HepG2 (cell line): ENCODE measurements around the gene FXYD6. TPM values are rescaled to one million over a fixed set of nuclear protein-coding genes. Genes with fewer than 3 reads are reported as not detected.
A peak's percentile ranks its signal among the peaks of the same experiment; 100 is the strongest.

Source experiments
- FOXC1 ChIP-seq: sonication (generic); formaldehyde crosslinking; IDR thresholded peaks from 2 replicates; pipeline ENCODE4 v1.8.0; 2022; ENCODE audit warnings: mild to moderate bottlenecking, missing genetic modification reagents, borderline replicate concordance
- FOXK1 ChIP-seq: sonication (generic); formaldehyde crosslinking; IDR thresholded peaks from 2 replicates; pipeline ENCODE4 v1.4.0; 2020; ENCODE audit warnings: low read depth, missing genetic modification reagents, borderline replicate concordance
- NR3C1 ChIP-seq: sonication (generic); formaldehyde crosslinking; IDR thresholded peaks from 2 replicates; pipeline ENCODE4 v1.4.0; 2020; ENCODE audit warnings: missing genetic modification reagents
- POLR2AphosphoS5 ChIP-seq: IDR thresholded peaks from 2 replicates; pipeline ENCODE4 v1.6.1; 2012; ENCODE audit warnings: low read depth, low read length
- RBFOX2 ChIP-seq: fragments of 200-400 bp; formaldehyde crosslinking; IDR thresholded peaks from 2 replicates; pipeline ENCODE4 v1.6.1; 2017; ENCODE audit warnings: low read depth, mild to moderate bottlenecking, low read length
- RBM22 ChIP-seq: fragments of 200-400 bp; formaldehyde crosslinking; optimal IDR thresholded peaks from 2 replicates; pipeline ENCODE3; 2017; ENCODE audit warnings: mild to moderate bottlenecking, low read length, moderate library complexity
- SIX4 ChIP-seq: sonication (generic); formaldehyde crosslinking; IDR thresholded peaks from 2 replicates; pipeline ENCODE4 v1.4.0; 2020; ENCODE audit warnings: missing genetic modification reagents
- ZKSCAN1 ChIP-seq: fragments of 150-350 bp; IDR thresholded peaks from 2 replicates; pipeline ENCODE4 v1.6.1; 2014; ENCODE audit warnings: low read length
- ZKSCAN8 ChIP-seq: IDR thresholded peaks from 2 replicates; pipeline ENCODE4 v1.6.1; 2016; ENCODE audit warnings: borderline replicate concordance, missing genetic modification reagents, missing compliant biosample characterization
- ZNF251 ChIP-seq: sonication (generic); formaldehyde crosslinking; IDR thresholded peaks from 2 replicates; pipeline ENCODE4 v1.9.0; 2021; ENCODE audit warnings: mild to moderate bottlenecking, missing genetic modification reagents
- ZNF263 ChIP-seq: sonication (generic); formaldehyde crosslinking; IDR thresholded peaks from 2 replicates; pipeline ENCODE4 v1.4.0; 2020; ENCODE audit warnings: missing genetic modification reagents
- polyA plus RNA-seq, 8 experiments: library from polyadenylated mRNA; depleted of rRNA in 3 of 8; stranded (reverse) in 7 of 8; unstranded in 1 of 8; fragments of >200 nt; fragmentation: Illumina TruSeq in 4 of 8; extraction: Trizol in 4 of 8; gene quantifications; 2 replicates each; pipeline versions ENCODE4 v1.2.1 to v1.2.3, GENCODE V29; 2011 to 2016; ENCODE audit warnings: low read depth in 4 of 8, missing spikeins in 1 of 8, mixed read lengths in 1 of 8; ENCODE audit not compliant: insufficient read depth in 1 of 8
- total RNA-seq, 5 experiments: library from RNA; depleted of rRNA; stranded (reverse); fragments of >200 nt; fragmentation: Illumina TruSeq; extraction: Trizol; gene quantifications; 2 replicates each; pipeline ENCODE4 v1.2.3, GENCODE V29; 2016; ENCODE audit warnings: low read depth in 1 of 5
- TF ChIP-seq, protein P1 (sequence below): sonication (generic); formaldehyde crosslinking; IDR thresholded peaks from 2 replicates; pipeline ENCODE4 v1.4.0; 2020; ENCODE audit warnings: mild to moderate bottlenecking, missing genetic modification reagents
- TF ChIP-seq, protein P2 (sequence below): sonication (generic); formaldehyde crosslinking; IDR thresholded peaks from 2 replicates; pipeline ENCODE4 v1.5.1; 2020; ENCODE audit warnings: missing genetic modification reagents, mild to moderate bottlenecking, borderline replicate concordance
- TF ChIP-seq, protein P3 (sequence below): sonication (generic); formaldehyde crosslinking; IDR thresholded peaks from 2 replicates; pipeline ENCODE4 v1.5.0; 2020; ENCODE audit warnings: missing genetic modification reagents, mild to moderate bottlenecking, borderline replicate concordance
- TF ChIP-seq, protein P4 (sequence below): sonication (generic); formaldehyde crosslinking; IDR thresholded peaks from 2 replicates; pipeline ENCODE4 v1.4.0; 2020; ENCODE audit warnings: mild to moderate bottlenecking, missing genetic modification reagents
- TF ChIP-seq, protein P5 (sequence below): sonication (generic); formaldehyde crosslinking; IDR thresholded peaks from 2 replicates; pipeline ENCODE4 v1.9.0; 2022; ENCODE audit warnings: missing genetic modification reagents, mild to moderate bottlenecking, borderline replicate concordance
- TF ChIP-seq, protein P6 (sequence below): sonication (generic); formaldehyde crosslinking; IDR thresholded peaks from 2 replicates; pipeline ENCODE4 v1.5.0; 2020; ENCODE audit warnings: mild to moderate bottlenecking, missing genetic modification reagents

The FXYD6 gene
- total and polyA plus RNA-seq, 2 of the 13 experiments (the other 11 are each of a cell fraction or from before 2014, with no cell fraction given): not detected

DNA sequence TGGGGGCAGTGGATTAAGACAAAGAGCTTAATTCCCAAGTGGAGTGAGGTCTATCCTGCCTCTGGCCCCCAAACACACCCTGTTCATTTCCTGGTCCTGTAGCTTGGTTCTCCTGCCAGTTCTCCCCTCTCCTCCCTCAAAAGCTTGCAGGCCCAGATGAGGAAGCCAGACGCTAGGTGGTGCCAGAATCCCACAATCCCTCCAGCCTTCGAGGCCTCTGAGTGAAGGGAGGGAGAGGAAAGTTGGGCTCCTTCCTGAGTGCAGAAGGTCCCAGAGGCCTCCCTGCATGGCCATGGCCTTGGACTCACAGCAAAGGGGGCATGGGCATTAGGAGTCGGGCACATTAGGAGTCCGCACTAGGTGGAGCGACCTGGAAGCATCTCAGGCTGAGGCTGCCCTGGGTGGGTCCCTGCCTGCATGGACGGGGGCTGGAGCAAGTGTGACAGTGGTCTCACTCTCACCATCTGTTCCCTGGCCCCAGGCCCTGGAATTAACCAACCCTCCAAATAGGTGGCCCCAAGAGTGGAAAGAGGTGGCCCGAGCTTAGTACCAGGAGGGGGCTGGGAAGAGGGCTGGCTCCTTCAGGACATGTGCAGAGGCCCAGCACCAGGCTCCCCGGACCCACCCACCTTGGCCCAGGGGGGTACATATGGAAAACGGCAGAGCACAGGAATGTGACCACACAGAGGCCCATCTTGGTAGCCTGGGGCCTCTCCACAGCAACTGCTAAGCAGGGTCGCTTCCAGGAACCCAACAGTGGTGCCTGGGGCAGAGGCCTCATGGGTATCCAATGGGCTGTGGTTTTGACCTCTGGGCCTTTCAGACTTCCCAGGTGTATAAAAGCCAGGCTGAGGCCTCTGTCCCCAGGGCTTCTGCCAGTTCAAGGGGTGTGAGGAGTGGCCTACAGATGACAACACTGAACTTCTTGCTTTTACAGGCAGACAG lies 57.1 kb downstream of the FXYD6 start (continued):
- no peak for TF ChIP-seq SIX4 (CRISPR knock-in tag)
- TF ChIP-seq, protein P1, sequence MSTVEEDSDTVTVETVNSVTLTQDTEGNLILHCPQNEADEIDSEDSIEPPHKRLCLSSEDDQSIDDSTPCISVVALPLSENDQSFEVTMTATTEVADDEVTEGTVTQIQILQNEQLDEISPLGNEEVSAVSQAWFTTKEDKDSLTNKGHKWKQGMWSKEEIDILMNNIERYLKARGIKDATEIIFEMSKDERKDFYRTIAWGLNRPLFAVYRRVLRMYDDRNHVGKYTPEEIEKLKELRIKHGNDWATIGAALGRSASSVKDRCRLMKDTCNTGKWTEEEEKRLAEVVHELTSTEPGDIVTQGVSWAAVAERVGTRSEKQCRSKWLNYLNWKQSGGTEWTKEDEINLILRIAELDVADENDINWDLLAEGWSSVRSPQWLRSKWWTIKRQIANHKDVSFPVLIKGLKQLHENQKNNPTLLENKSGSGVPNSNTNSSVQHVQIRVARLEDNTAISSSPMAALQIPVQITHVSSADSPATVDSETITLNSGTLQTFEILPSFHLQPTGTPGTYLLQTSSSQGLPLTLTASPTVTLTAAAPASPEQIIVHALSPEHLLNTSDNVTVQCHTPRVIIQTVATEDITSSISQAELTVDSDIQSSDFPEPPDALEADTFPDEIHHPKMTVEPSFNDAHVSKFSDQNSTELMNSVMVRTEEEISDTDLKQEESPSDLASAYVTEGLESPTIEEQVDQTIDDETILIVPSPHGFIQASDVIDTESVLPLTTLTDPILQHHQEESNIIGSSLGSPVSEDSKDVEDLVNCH (CRISPR knock-in tag): no peak
- no peak for TF ChIP-seq ZNF251
- TF ChIP-seq, protein P2, sequence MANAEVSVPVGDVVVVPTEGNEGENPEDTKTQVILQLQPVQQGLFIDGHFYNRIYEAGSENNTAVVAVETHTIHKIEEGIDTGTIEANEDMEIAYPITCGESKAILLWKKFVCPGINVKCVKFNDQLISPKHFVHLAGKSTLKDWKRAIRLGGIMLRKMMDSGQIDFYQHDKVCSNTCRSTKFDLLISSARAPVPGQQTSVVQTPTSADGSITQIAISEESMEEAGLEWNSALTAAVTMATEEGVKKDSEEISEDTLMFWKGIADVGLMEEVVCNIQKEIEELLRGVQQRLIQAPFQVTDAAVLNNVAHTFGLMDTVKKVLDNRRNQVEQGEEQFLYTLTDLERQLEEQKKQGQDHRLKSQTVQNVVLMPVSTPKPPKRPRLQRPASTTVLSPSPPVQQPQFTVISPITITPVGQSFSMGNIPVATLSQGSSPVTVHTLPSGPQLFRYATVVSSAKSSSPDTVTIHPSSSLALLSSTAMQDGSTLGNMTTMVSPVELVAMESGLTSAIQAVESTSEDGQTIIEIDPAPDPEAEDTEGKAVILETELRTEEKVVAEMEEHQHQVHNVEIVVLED (CRISPR knock-in tag): no peak
- TF ChIP-seq, protein P3, sequence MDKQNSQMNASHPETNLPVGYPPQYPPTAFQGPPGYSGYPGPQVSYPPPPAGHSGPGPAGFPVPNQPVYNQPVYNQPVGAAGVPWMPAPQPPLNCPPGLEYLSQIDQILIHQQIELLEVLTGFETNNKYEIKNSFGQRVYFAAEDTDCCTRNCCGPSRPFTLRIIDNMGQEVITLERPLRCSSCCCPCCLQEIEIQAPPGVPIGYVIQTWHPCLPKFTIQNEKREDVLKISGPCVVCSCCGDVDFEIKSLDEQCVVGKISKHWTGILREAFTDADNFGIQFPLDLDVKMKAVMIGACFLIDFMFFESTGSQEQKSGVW (CRISPR knock-in tag): no peak
- no peak for TF ChIP-seq FOXC1 (CRISPR knock-in tag)
- TF ChIP-seq ZNF263 (CRISPR knock-in tag): no peak
- TF ChIP-seq RBM22: peak; percentile 48
- TF ChIP-seq, protein P4, sequence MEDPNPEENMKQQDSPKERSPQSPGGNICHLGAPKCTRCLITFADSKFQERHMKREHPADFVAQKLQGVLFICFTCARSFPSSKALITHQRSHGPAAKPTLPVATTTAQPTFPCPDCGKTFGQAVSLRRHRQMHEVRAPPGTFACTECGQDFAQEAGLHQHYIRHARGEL (CRISPR knock-in tag): peak; percentile 90
- no peak for TF ChIP-seq POLR2AphosphoS5
- TF ChIP-seq ZKSCAN8 (CRISPR knock-in tag): no peak
- no peak for TF ChIP-seq NR3C1
- TF ChIP-seq, protein P5, sequence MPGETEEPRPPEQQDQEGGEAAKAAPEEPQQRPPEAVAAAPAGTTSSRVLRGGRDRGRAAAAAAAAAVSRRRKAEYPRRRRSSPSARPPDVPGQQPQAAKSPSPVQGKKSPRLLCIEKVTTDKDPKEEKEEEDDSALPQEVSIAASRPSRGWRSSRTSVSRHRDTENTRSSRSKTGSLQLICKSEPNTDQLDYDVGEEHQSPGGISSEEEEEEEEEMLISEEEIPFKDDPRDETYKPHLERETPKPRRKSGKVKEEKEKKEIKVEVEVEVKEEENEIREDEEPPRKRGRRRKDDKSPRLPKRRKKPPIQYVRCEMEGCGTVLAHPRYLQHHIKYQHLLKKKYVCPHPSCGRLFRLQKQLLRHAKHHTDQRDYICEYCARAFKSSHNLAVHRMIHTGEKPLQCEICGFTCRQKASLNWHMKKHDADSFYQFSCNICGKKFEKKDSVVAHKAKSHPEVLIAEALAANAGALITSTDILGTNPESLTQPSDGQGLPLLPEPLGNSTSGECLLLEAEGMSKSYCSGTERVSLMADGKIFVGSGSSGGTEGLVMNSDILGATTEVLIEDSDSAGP: peak; percentile 51; the same call in 1 of the 2 replicates
- TF ChIP-seq FOXK1 (CRISPR knock-in tag): no peak
- no peak for TF ChIP-seq ZKSCAN1
- TF ChIP-seq, protein P6, sequence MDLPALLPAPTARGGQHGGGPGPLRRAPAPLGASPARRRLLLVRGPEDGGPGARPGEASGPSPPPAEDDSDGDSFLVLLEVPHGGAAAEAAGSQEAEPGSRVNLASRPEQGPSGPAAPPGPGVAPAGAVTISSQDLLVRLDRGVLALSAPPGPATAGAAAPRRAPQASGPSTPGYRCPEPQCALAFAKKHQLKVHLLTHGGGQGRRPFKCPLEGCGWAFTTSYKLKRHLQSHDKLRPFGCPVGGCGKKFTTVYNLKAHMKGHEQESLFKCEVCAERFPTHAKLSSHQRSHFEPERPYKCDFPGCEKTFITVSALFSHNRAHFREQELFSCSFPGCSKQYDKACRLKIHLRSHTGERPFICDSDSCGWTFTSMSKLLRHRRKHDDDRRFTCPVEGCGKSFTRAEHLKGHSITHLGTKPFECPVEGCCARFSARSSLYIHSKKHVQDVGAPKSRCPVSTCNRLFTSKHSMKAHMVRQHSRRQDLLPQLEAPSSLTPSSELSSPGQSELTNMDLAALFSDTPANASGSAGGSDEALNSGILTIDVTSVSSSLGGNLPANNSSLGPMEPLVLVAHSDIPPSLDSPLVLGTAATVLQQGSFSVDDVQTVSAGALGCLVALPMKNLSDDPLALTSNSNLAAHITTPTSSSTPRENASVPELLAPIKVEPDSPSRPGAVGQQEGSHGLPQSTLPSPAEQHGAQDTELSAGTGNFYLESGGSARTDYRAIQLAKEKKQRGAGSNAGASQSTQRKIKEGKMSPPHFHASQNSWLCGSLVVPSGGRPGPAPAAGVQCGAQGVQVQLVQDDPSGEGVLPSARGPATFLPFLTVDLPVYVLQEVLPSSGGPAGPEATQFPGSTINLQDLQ: no peak
- TF ChIP-seq RBFOX2: 0 out of 2 replicates have a peak, but pooled peaks have one; percentile 16
